Activated effector memory CD4-positive, alpha-beta T cell treated with anti-CD3 and anti-CD28 coated beads, Interleukin-2, amount 50 U/mL, for 16 hours (primary cell): ENCODE data around the gene MYO16.

ENCODE experiments used
- DNase-seq: peaks from one replicate; pipeline ENCODE4 v3.0.0-alpha.2; 2020

Gene MYO16

DNA sequence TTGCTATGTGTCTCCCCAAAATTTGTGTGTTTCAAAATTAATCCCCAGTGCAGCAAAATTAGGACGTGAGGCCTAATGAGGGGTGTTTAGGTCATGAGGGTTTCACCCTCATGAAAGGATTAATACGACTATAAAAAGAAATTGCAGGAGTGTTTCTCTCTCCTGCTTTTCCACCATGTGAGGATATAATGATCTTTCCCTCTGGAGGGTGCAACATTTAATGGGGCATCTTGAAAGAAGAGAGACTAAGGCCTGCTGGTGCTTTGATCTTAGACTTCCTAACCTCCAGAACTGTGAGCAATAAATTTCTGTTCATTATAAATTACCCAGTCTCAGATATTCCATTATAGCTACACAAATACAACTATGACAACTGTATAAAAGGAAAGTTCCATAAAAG is 183.2 kb downstream of the MYO16 start:
- no peak for DNase-seq

DNA sequence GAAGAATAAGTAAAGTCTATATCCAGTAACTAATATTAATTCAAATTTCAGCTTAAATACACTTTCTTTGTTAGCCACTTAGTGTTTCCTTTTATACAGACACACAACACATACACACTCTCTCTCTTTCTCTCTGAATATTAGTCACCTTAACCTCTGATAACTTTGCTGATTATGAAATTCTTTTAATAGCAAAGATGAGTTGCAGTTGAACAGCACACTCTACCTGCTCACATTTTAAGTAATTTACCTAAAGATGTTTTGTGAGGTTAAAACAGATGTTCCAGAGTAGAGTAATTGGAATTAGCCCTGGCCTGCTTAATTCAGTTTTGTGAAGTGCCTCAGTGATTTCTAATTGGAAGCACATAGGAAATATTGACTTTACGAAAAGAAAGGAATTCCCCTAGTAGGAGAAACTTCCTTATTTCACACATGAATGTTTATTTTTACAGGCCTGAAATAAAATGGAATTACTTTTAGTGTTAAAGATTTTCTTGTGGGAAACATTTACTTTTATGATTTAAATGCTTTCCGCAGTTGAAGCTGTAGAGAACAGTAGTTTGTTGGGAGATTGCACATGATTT is 184.3 kb downstream of the MYO16 start:
- no peak for DNase-seq

DNA sequence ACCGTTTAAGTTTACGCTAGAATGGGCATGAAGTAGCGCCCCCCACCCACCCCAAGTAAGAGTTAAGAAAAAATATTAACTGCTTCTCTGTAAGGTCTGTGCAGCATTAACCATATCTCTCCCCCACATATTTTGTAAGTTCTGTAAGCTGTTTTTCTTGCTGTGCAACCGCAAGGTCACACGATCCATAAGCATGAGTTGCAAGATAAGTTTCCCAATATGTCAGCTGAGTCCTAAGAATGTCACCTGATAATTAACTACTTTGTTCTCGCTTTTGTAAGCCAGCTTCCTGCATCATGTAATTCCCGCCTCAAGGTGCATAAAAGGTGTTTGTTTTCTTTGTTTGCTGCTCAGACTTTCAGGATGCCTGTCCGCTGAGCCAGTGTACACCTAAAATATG is 187.0 kb downstream of the MYO16 start:
- DNase-seq: no peak

DNA sequence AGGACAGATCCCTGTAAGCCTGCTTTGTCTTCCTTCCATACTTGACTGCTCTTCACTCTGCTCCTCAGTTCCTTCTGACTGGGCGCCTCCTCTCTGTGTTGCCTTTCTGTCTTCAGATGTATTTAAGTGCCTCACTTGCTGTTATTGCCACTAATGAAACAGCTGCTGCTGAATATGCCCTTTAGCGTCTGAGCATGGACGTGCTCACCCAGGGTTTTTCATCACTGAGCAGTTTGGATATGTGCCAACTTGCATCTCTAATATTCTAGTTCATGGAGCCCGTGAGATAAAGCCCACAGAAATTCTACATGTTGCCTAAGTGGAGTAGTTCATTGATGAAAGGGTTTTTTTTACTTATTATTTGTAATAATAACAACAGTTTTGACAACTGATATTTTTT is 198.2 kb downstream of the MYO16 start:
- DNase-seq: no peak

DNA sequence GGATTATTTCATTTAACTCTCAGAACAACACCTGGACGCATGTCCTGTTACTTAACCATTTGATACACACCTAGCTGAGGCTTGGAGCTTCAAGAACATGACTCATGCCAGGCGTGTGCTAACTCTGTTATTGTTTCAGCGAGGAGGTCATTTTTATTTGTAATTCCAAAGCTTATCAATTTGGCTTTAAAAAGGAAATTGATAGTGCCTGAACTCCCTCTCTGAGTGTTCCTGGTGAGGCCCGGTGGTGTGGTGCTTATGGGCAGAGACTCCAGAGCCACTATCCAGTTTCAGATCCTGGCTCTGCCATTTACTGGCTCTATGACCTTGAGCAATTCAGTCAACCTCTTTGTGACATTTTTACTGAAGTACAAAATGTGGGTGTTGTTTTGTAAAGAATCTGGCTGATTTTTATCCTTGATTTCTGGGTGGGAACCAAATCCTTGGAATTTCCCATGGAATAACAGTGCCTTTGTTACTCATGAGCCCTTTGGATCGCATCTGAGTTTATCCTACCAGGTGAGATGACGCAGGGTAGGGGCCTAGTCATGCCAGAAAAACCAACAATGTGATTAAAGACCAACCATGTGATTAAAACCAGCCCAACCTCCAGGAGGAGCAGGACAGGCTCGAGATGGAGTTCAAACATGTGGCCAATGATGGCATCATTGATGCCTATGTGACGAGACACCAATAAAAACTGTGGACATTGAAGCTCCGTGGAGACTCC is 198.8 kb downstream of the MYO16 start:
- DNase-seq: no peak

DNA sequence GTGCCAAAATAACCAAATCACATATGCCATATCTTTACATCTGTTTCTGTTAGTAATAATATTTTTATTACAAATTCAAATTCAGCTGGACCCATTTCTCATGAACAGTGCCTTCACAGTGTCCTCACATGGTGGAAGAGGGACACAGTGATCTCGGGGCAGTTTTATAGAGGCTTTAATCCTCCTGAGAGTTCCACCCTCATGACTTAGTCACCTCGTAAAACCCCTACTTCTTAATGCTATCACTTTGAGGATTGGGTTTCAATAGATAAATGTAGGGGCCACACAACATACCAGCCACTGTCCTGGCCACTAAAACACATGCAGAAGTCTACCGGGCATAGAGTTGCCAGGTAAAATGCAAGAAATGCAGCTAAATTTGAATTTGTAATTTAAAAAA is 201.5 kb downstream of the MYO16 start:
- no peak for DNase-seq

DNA sequence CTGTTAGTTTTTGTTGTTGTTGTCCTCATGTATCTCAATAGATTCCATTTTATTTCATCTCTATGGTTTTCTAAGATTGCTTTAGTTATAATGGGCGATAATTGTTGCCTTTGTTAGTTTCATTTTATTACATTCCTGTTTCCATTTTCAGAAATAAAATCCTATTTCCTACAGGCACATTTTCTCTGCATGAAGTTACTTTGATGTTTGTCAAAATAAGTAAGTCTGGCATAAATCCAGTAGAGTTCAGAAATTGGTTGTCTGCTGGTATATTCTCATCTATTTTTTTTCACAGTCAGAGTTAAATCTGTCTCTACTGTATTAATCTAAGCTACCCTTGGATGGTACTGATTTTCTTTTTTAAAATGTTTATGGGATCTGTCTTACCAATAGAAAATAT is 204.1 kb downstream of the MYO16 start:
- DNase-seq: no peak

DNA sequence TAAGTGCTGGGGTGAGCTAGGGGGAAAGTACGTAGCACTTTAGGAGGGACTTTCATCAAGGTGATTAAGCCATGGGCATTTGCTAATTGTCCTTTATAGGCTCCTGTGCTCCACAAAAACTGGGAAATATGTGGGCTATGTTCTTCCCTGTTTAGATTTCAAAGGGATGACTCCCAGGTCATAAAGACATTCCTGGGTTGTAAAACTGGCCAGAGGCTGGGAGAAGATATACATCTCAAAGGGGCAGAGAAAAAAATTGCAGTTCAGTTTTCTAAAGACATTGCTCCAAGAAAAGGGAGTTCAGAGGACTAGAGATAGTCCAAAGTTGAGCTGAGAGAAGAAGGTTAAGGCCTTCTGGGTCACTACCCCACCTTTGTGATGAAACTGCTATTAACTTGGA is 204.8 kb downstream of the MYO16 start:
- no peak for DNase-seq

DNA sequence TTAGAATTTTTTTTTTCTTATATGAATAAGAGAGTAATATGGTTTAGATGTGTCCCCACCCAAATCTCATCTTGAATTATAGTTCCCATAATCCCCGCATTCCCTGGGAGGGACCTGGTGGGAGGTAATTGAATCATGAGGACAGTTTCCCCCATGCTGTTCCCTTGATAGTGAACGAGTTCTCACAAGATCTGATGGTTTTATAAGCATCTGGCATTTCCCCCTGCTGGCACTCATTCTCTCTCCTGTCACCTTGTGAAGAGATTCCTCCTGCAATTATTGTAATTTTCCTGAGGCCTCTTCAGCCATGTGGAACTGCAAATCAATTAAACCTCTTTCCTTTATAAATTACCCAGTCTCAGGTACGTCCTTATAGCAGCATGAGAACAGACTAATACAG is 205.7 kb downstream of the MYO16 start:
- no peak for DNase-seq

DNA sequence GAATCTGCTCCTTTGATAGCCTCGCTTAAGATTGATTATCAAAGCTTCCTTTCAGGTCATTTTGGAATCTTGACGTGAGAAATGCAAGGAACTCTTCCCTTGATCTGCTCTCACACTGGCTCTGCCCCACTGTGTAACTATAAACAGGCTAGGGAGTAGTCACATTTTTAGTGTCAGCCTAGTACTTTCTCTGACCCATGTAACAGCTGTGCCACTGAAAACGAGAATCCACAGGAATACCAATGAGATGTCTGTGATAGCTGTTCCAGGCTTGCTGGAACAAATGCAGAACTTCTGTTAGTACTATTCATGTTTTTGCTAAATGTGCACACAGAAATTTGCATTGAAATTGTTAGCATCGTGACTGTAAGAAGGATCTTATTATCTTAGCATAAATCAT is 221.3 kb downstream of the MYO16 start:
- no peak for DNase-seq

DNA sequence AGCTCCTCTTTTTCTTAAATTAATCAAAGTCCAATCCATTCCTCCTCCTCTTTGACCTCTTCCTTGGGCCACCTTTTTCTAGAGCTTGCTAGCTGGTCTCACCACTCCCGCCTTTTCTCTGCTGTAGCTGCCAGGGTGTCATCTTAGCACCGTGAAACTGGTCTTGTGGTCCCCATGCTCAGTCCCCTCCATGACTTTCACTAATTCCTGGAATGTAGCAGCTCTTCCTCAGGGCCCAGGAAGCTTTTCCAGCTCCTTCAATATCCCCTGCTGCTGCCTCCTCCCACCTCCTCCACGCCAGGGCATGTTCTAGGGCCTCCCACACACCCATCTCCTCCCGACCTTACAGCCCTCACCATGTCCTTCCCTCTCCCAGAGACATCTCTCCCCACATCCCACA is 222.2 kb downstream of the MYO16 start:
- no peak for DNase-seq

DNA sequence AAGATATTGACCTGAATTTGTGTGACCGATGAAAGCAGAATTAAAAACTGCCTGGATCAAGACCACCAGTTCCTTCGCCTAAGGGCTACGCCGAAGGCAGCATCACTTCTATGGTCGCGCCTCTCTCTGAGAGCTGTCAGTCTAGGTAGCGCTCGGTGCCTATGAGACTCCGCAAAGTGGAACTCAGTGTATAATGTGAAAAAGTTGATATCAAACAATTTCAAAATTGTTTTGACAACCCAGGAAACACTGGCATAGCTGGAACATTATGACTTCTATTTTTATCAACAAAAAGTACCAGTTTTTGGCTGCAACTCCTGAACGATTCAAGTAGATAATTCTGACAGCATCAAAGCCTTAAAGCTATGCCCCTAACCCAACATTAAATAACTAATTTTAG is 223.6 kb downstream of the MYO16 start:
- no peak for DNase-seq

DNA sequence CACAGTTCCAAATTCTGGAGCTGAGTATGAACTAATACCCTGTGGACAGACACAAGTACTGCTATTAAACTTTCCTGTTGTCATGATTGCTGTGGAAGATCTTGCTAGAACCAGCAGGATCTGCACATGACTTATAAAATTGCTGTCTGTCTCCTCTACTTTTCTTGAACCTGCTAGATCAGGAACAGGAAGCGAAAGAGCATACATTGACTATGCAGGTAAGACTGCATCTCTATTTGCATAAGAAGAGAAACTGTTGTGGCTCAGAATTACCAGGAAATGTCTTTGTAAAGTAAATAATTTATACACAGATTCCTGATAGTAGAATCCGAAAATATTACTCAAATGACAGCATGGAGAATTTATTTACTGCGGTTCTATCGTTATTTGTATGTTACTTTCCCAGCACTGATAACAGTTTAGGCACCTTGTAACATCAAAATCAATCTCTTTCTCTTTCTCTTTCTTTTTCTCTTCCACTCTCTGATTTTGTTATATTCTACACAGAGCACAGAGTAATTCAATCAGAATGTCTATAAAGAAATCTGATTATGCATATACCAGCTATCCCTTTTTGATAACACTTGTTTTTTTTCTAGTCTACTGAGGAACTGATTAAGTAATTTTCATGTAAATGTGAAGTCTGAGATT is 226.5 kb downstream of the MYO16 start:
- DNase-seq: no peak

DNA sequence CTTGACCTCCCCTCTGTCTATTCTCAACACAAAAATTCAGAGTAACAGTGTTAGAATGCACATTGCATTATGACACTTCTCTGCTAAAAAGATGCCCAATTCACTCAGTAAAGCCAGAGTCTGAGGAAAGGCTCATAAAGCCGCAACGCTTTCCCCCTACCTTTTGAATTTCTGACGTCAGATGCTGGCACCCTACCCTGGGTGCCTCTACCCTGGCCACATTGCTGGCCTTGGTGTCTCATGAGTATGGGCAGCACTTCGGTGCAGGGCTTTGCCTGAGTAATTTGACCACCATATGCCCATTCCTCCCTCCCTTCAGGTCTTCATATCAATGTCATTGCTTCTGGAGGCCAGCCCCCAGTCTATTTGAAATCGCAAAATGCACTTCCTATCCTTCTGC is 229.3 kb downstream of the MYO16 start:
- DNase-seq: no peak

DNA sequence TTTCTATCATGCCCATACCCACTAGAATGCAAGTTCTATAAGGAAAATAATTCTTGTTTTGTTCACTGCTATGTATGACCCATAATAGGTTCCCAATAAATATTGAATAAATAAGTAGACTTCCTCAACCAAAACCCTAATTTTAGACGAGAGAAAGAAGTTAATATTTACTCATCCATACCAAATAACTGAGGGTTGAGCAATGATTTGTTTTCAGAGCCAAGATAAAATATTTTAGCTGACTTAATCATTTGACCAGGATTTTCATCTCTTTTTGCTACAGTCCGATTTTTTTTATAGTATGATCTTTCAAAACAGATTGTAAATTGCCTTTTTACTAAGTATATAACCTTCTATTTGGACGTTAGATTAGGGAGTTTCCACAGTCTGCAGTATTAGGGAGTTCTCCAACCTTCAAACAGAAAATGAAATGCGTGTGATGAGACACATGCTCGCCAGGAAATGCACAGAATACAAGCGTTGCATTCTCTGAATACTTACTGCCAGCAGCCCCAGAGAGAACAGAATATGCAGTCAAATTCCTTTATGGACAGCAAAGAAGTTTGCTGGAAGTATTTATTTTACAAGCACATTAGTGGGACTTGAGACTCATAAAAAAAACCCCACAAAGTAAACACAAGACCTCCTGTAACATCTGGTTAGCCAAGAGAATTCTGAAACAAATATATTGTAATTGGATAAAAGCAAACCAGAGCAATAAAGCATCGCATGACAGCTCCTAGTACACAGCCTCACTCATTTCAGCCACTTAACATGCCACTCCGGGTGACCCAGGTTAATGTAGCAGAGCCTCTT is 230.0 kb downstream of the MYO16 start:
- no peak for DNase-seq

DNA sequence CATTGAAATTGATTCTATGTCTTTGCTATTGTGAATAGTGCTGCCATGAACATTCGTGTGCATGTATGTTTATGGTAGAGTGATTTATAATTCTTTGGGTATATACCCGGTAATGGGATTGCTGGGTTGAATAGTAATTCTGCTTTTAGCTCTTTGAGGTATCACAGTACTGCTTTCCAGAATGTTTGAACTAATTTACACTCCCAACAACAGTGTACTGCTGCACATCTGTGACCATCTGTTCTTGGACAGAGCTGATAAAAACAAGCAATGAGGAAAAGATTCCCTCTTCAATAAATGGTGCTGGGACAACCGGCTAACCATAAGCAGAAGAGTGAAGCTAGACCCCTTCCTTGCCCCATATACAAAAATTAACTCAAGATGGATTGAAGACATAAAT is 231.0 kb downstream of the MYO16 start:
- no peak for DNase-seq

DNA sequence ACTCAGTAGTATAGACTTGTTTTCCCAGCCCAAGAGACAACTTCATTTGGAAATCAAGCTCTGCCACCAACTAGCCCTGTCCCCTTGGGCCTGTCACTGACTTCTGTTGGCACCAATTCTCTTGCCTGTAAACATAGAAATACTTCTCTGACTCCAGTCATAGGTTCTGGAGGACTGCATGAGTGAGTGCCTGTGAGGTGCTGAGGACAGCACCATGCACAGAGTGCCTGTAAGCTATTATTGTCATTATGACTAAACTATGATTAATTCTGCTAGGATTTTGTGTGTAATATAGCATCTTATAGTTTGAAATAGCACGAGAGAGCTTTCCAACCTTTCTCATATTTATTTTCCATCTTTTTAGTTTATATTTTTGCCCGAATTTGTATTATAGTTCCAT is 247.9 kb downstream of the MYO16 start:
- DNase-seq: no peak

DNA sequence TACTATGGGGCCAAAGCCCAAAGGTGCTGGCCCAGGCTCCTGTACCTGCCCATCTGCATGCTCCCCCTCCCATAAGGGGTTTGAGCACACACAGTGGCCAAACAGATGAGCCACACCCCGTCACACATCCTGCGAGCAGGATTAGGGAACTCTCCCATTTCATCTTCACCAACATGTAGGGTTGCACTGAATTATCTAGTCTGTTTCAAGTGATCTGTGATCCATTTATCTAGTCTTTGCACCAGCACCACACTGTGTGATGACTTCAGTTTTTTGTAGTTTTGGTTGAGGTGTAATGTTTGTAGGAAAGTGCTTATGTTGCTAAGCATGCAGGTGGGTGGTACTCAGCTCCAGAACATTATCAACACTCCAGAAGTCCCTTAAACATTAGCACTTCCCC is 249.3 kb downstream of the MYO16 start:
- DNase-seq: no peak

DNA sequence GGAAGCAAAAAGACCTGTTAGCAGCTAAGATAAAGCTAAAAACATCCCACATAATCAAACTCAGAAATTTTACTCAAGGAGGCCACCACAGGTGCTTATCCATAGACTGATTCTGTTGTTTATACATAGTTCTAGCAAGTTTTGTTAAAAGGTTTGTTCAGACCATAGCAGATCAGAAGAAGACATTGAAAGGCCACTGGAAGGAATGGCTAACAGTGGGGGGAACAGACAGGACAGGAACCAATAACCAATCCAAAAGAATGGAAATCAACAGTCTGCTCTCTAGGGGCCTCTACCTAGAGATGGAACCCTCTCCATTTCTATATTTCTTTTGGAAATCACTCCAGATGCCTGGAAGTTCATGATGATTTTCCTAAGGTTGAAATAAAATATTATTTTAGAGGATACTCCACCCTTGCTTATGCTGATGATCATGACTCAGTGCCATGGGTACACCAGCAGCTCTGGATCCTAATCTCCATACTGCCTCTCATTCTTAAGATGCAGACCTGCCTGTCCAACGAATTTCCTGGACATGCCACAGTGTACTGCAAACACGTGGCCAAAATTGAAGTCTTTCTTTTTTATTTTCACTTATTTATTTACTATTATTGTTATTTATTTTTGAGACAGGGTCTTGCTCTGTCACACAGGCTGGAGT is 260.0 kb downstream of the MYO16 start:
- no peak for DNase-seq

DNA sequence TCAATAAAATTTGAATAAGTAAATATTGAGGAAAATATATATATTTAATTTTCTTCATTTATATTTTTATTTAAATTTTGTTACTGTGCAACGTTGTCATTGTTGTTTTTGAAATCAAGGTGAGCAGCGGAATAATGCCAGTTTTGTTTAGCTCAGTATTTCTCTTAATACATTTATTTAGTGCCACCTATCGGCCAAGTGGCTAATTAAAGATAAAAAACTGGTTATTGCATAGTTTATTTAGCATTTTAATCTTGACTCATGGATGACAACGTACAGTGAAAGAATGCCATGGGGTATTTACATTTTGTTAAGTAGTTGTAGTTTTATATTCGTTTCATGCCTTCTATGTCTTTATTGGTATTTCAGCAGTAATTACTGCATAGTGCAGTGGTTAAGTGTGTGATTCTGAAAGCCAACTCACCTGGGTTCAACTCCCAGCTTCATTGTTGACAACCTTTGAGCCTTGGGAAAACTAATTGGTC is 265.9 kb downstream of the MYO16 start:
- no peak for DNase-seq

DNA sequence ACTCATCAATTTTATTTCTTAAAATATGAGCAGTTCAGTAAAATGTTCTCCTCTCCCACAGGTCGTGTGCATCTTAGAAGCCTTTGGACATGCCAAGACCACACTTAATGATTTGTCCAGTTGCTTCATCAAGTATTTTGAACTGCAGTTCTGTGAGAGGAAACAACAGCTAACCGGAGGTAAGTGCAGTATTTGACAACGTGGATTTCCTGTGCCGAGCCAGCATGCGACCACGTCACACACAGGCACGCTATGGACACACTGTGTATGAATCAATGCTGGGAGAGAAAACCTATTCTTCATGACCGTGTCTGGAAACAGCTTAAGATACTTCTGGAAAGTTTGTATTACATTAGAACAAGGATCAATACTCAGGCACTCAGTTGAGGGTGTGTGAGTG is 268.5 kb downstream of the MYO16 start:
- no peak for DNase-seq

DNA sequence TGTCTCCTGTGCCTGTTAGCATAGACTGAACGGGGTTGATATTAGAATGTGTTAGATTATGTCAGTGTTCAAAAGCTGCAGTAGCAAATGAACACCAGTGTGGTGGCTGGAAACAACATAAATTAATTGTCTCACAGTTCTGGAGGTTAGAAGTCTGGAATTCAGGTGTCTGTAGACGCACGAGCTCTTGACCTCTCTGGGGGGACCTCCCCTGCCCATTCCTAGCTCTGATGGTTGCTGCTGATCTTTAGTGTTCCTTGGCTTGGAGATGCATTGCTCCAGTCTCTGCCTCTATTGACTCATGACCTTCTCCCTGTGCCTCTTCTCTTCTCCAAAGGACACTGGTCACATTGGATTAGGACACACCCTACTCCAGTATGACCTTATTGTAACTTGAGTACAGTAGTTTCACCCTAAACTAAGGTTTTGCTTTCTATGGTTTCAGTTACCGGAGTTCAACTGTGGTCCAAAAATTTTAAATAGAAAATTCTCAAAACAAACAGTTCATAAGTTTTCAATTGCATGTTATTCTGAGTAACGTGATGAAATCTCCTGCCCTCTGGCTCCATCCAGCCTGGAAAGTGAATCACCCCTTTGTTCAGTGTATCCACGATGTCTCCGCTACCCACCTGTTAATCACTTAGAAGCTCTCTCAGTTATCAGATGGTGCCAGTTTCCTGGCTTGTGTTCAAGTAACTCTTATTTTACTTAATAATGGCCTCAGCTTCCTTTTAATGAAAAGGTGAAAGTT is 273.2 kb downstream of the MYO16 start:
- no peak for DNase-seq
